Measurements from ENCODE around the gene ACOT13.

ACOT13 gene

GRCh38 chr6:24650365-24650764 lies 16.5 kb upstream of the ACOT13 start:
- no peak for TF ChIP-seq CTCF (IDR thresholded peaks at IDR 0.05)

- TF ChIP-seq CTCF (IDR thresholded peaks at IDR 0.05): no peak
Measured at GRCh38 chr6:24655215-24655614, 11.7 kb upstream of the ACOT13 start.

GRCh38 chr6:24658573-24659560 lies 8.0 kb upstream of the ACOT13 start:
- no peak for TF ChIP-seq CTCF (IDR thresholded peaks at IDR 0.05)

GRCh38 chr6:24659561-24659960 lies 7.3 kb upstream of the ACOT13 start:
- TF ChIP-seq CTCF (IDR thresholded peaks at IDR 0.05): no peak

- TF ChIP-seq CTCF (IDR thresholded peaks at IDR 0.05): no peak
Measured at GRCh38 chr6:24660105-24660504, 6.8 kb upstream of the ACOT13 start.

GRCh38 chr6:24662236-24662635 lies 4.6 kb upstream of the ACOT13 start:
- TF ChIP-seq CTCF (IDR thresholded peaks at IDR 0.05): no peak

- TF ChIP-seq CTCF (IDR thresholded peaks at IDR 0.05): no peak
Measured at GRCh38 chr6:24663189-24663588, 3.7 kb upstream of the ACOT13 start.

Measured in LNCAP (cell line).